Coronary artery (tissue), 2 donors: ENCODE data around the gene ITGAD.

Experiments
- DNase-seq: peaks from one replicate; pipeline ENCODE4 v3.0.0-alpha.2; 2017; ENCODE audit warnings: low spot score
- H3K27ac ChIP-seq, 2 donors: fragments of 200-600 bp; sonication (generic); one replicate each; pipeline ENCODE4 v1.5.1; 2016 to 2019
- H3K4me3 ChIP-seq: fragments of 200-600 bp; sonication (generic); 2 replicates; pipeline ENCODE4 v1.5.1; 2016; ENCODE audit warnings: mild to moderate bottlenecking, moderate library complexity
- TF ChIP-seq, protein P1 (sequence below): fragments of 200-600 bp; sonication (generic); IDR thresholded peaks from one replicate; pipeline ENCODE4 v1.5.1; 2019; ENCODE audit warnings: antibody characterized with exemption

The ITGAD gene

DNA sequence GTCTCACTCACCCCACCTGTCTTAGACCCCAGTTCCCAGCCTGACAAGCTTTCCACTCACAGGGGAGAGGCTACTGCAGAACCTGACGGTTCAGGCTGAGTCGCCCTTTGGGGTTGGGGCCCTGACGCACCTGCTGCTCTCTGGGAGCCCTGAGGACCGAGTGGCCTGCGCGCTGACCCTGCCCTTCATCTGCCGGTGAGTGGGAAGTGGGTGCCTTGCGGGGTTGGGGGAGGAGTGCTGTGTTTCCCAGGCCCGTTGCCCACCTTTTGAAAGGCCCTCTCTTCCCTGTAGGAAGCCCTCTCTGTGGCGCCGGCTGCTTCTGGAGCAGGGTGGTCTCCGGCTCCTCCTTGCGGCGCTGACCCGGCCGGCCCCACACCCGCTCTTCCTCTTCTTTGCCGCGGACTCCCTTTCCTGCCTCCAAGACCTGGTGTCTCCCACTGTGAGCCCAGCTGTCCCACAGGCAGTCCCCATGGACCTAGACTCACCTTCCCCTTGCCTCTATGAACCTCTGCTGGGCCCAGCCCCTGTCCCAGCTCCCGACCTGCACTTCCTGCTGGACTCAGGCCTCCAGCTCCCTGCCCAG lies 72.7 kb downstream of the ITGAD start:
- TF ChIP-seq, protein P1, sequence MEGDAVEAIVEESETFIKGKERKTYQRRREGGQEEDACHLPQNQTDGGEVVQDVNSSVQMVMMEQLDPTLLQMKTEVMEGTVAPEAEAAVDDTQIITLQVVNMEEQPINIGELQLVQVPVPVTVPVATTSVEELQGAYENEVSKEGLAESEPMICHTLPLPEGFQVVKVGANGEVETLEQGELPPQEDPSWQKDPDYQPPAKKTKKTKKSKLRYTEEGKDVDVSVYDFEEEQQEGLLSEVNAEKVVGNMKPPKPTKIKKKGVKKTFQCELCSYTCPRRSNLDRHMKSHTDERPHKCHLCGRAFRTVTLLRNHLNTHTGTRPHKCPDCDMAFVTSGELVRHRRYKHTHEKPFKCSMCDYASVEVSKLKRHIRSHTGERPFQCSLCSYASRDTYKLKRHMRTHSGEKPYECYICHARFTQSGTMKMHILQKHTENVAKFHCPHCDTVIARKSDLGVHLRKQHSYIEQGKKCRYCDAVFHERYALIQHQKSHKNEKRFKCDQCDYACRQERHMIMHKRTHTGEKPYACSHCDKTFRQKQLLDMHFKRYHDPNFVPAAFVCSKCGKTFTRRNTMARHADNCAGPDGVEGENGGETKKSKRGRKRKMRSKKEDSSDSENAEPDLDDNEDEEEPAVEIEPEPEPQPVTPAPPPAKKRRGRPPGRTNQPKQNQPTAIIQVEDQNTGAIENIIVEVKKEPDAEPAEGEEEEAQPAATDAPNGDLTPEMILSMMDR: no peak
- Histone ChIP-seq H3K4me3 (no peak overlapping the region), H3K27ac (no peak overlapping the region)
- DNase-seq: no peak

DNA sequence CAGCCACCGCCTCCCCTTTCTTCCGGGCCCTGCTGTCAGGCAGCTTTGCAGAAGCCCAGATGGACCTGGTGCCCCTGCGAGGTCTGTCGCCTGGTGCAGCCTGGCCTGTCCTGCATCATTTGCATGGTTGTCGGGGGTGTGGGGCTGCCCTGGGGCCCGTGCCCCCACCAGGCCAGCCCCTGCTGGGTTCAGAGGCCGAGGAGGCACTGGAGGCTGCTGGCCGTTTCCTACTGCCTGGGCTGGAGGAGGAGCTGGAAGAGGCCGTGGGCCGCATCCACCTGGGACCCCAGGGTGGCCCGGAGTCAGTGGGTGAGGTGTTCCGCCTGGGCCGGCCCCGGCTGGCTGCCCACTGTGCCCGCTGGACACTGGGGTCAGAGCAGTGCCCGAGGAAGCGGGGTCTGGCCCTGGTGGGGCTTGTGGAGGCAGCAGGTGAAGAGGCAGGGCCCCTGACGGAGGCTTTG lies 73.3 kb downstream of the ITGAD start:
- Histone ChIP-seq H3K27ac (no peak overlapping the region), H3K4me3 (no peak overlapping the region)
- TF ChIP-seq, protein P1: no peak
- DNase-seq: no peak

- DNase-seq: no peak
- no peak overlapping the region for H3K27ac ChIP-seq
Measured at GRCh38 chr16:31467151-31467773, 74.1 kb downstream of the ITGAD start.

DNA sequence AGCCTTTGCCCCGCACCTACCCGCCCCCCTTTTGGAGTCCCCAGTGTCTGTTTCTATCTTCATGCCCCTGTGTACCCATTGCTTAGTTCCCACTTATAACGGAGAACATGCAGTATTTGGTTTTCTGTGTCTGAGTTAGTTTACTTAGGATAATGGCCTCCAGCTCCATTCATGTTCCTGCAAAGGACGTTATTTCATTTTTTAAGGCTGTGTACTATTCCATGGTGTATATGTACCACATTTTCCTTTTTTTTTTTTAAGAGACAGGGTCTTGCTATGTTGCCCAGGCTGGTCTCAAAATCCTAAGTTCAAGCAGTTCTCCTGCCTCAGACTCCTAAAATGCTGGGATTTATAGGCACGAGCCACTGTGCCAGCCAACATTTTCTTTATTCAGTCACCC lies 74.7 kb downstream of the ITGAD start:
- TF ChIP-seq, protein P1: no peak
- DNase-seq: no peak
- no peak overlapping the region for H3K4me3 ChIP-seq
- no peak overlapping the region for H3K27ac ChIP-seq

More at GRCh38 chr16:31467151-31467773, 74.1 kb downstream of the ITGAD start:
- no peak overlapping the region for H3K4me3 ChIP-seq
- TF ChIP-seq, protein P1: no peak

GRCh38 chr16:31470615-31471014 lies 77.5 kb downstream of the ITGAD start:
- H3K27ac ChIP-seq: peak overlapping the region; percentile 78 to 97
- no peak for DNase-seq
- H3K4me3 ChIP-seq: peak overlapping the region; percentile 80
- TF ChIP-seq, protein P1: no peak

GRCh38 chr16:31471241-31471874 lies 78.2 kb downstream of the ITGAD start:
- no peak for DNase-seq
- TF ChIP-seq, protein P1: no peak
- H3K27ac ChIP-seq: peak overlapping the region; percentile 78 to 97
- H3K4me3 ChIP-seq: peak overlapping the region; percentile 80
